GM19239 (cell line): Measurements from ENCODE around the gene SRGAP1.
"Not testable (repeated sequence)": the region's sequence is repeated elsewhere in the genome, so short reads cannot be mapped to it uniquely, and the experiment has no call there.

Experiments
- DNase-seq: peaks from one replicate; pipeline ENCODE4 v3.0.0; 2011; ENCODE audit warnings: low spot score; ENCODE audit not compliant: insufficient read length
- FAIRE-seq: peaks from 2 replicates; lab custom pipeline; 2011; peaks lifted over from hg19 to GRCh38; lab: Jason Lieb, UNC

The SRGAP1 gene

GRCh38 chr12:64064706-64065105 lies 220.2 kb downstream of the SRGAP1 start:
- DNase-seq (no peak), FAIRE-seq (no peak)

- FAIRE-seq (no peak), DNase-seq (no peak)
Measured at GRCh38 chr12:64065881-64066451, 221.5 kb downstream of the SRGAP1 start.

GRCh38 chr12:64066776-64067175 lies 222.3 kb downstream of the SRGAP1 start:
- no peak for FAIRE-seq
- DNase-seq, result no peak

GRCh38 chr12:64070454-64070853 lies 226.0 kb downstream of the SRGAP1 start:
- DNase-seq (no peak), FAIRE-seq (no peak)

- FAIRE-seq, result no peak
- no peak for DNase-seq
Measured at GRCh38 chr12:64072916-64073575, 228.5 kb downstream of the SRGAP1 start.

- DNase-seq, FAIRE-seq: not testable (repeated sequence)
Measured at GRCh38 chr12:64076565-64076964, 232.1 kb downstream of the SRGAP1 start.

- DNase-seq (no peak), FAIRE-seq (no peak)
Measured at GRCh38 chr12:64077922-64078321, 233.4 kb downstream of the SRGAP1 start.

GRCh38 chr12:64080319-64081007 lies 236.0 kb downstream of the SRGAP1 start:
- FAIRE-seq, result no peak

GRCh38 chr12:64081008-64081404 lies 236.5 kb downstream of the SRGAP1 start:
- DNase-seq (no peak), FAIRE-seq (no peak)

More at GRCh38 chr12:64080319-64081007, 236.0 kb downstream of the SRGAP1 start:
- no peak for DNase-seq

GRCh38 chr12:64082116-64082515 lies 237.6 kb downstream of the SRGAP1 start:
- FAIRE-seq, result no peak

GRCh38 chr12:64082866-64083268 lies 238.4 kb downstream of the SRGAP1 start:
- FAIRE-seq, result no peak
- DNase-seq, result no peak

More at GRCh38 chr12:64082116-64082515, 237.6 kb downstream of the SRGAP1 start:
- no peak for DNase-seq

GRCh38 chr12:64083285-64084210 lies 239.0 kb downstream of the SRGAP1 start:
- DNase-seq (no peak), FAIRE-seq (no peak)

- FAIRE-seq, result no peak
Measured at GRCh38 chr12:64085154-64085553, 240.7 kb downstream of the SRGAP1 start.

GRCh38 chr12:64085996-64086395 lies 241.5 kb downstream of the SRGAP1 start:
- DNase-seq (no peak), FAIRE-seq (no peak)

More at GRCh38 chr12:64085154-64085553, 240.7 kb downstream of the SRGAP1 start:
- no peak for DNase-seq

GRCh38 chr12:64086946-64087345 lies 242.4 kb downstream of the SRGAP1 start:
- DNase-seq, result no peak
- no peak for FAIRE-seq

- DNase-seq (no peak), FAIRE-seq (no peak)
Measured at GRCh38 chr12:64087761-64088160, 243.3 kb downstream of the SRGAP1 start.

GRCh38 chr12:64088431-64089349 lies 244.2 kb downstream of the SRGAP1 start:
- no peak for DNase-seq
- FAIRE-seq, result no peak

- FAIRE-seq (no peak), DNase-seq (no peak)
Measured at GRCh38 chr12:64090047-64090446, 245.5 kb downstream of the SRGAP1 start.

GRCh38 chr12:64091186-64091585 lies 246.7 kb downstream of the SRGAP1 start:
- FAIRE-seq, result no peak
- DNase-seq, result no peak
